GM18498 (cell line): Measurements from ENCODE around the gene MAPKBP1.

Source experiments
- ATAC-seq: cut with Tn5 transposase; IDR thresholded peaks from one replicate; pipeline ENCODE4 v1.9.1; 2021; ENCODE audit warnings: mild to moderate bottlenecking, moderate library complexity; ENCODE audit not compliant: unreplicated experiment

MAPKBP1 gene

GRCh38 chr15:41847981-41848380 is 73.7 kb downstream of the MAPKBP1 start:
- no peak for ATAC-seq

GRCh38 chr15:41848631-41849030 is 74.3 kb downstream of the MAPKBP1 start:
- no peak for ATAC-seq

GRCh38 chr15:41849204-41849603 is 74.9 kb downstream of the MAPKBP1 start:
- no peak for ATAC-seq

GRCh38 chr15:41849861-41850260 is 75.6 kb downstream of the MAPKBP1 start:
- ATAC-seq: no peak

GRCh38 chr15:41850482-41851166 is 76.3 kb downstream of the MAPKBP1 start:
- ATAC-seq: no peak

GRCh38 chr15:41851167-41851523 is 76.9 kb downstream of the MAPKBP1 start:
- no peak for ATAC-seq

- ATAC-seq: no peak
Observed at GRCh38 chr15:41851755-41852370, 77.6 kb downstream of the MAPKBP1 start.

GRCh38 chr15:41852736-41853590 is 78.7 kb downstream of the MAPKBP1 start:
- no peak for ATAC-seq

- no peak for ATAC-seq
Observed at GRCh38 chr15:41853831-41854230, 79.5 kb downstream of the MAPKBP1 start.

GRCh38 chr15:41854443-41854842 is 80.2 kb downstream of the MAPKBP1 start:
- no peak for ATAC-seq

GRCh38 chr15:41855261-41855961 is 81.1 kb downstream of the MAPKBP1 start:
- no peak for ATAC-seq

- ATAC-seq: no peak
Observed at GRCh38 chr15:41856262-41856661, 82.0 kb downstream of the MAPKBP1 start.

GRCh38 chr15:41856716-41857115 is 82.4 kb downstream of the MAPKBP1 start:
- ATAC-seq: no peak

GRCh38 chr15:41857316-41857715 is 83.0 kb downstream of the MAPKBP1 start:
- no peak for ATAC-seq

GRCh38 chr15:41858756-41859155 is 84.5 kb downstream of the MAPKBP1 start:
- ATAC-seq: no peak

- no peak for ATAC-seq
Observed at GRCh38 chr15:41860049-41860828, 86.0 kb downstream of the MAPKBP1 start.

- no peak for ATAC-seq
Observed at GRCh38 chr15:41861736-41862356, 87.6 kb downstream of the MAPKBP1 start.

- ATAC-seq: no peak
Observed at GRCh38 chr15:41862515-41863116, 88.3 kb downstream of the MAPKBP1 start.

GRCh38 chr15:41865490-41866055 is 91.3 kb downstream of the MAPKBP1 start:
- ATAC-seq: no peak
